Measurements from ENCODE around the gene EYA4. TPM values are rescaled to one million over a fixed set of nuclear protein-coding genes. Genes with fewer than 3 reads are reported as not detected.

The EYA4 gene
- total RNA-seq, 1 donor from 2014 or later: 21.4 TPM

- Mint-ChIP-seq H3K9me3 (no peaks in the 10 kb centered on the region), H3K27ac (peak overlapping the region; percentile 87), H3K4me1 (peaks cover 20% of the 10 kb centered on the region), H3K27me3 (ENCODE audit: low read depth) (no peaks in the 10 kb centered on the region), H3K36me3 (peaks cover 1% of the 10 kb centered on the region), H3K4me3 (no peak overlapping the region)
- no peak for DNase-seq (ENCODE audit: low spot score in 2 of 2, unreplicated experiment in 2 of 2)
- TF ChIP-seq, protein P1, sequence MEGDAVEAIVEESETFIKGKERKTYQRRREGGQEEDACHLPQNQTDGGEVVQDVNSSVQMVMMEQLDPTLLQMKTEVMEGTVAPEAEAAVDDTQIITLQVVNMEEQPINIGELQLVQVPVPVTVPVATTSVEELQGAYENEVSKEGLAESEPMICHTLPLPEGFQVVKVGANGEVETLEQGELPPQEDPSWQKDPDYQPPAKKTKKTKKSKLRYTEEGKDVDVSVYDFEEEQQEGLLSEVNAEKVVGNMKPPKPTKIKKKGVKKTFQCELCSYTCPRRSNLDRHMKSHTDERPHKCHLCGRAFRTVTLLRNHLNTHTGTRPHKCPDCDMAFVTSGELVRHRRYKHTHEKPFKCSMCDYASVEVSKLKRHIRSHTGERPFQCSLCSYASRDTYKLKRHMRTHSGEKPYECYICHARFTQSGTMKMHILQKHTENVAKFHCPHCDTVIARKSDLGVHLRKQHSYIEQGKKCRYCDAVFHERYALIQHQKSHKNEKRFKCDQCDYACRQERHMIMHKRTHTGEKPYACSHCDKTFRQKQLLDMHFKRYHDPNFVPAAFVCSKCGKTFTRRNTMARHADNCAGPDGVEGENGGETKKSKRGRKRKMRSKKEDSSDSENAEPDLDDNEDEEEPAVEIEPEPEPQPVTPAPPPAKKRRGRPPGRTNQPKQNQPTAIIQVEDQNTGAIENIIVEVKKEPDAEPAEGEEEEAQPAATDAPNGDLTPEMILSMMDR (IDR thresholded peaks at IDR 0.05; ENCODE audit: unreplicated experiment): no peak
Measured at GRCh38 chr6:133359760-133360159, 118.6 kb downstream of the EYA4 start.

DNA sequence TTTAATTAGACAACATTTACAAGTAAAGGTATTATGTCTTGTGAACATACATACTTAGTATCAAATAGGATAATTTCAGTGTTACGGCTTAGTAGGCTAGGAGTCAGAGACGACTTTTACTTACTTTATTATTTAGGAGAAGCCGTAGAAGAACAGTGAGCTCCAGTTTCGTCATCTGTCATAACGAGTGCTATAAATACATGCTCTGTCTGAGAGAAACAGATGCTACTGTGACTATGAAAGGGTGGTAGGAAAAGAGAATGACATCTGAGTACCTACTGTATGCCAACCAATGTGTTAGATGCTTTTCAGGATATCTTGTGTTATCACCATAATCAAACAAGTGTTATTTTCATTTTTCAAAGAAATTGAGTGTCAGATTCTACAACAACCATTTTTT, 119.0 kb downstream of the EYA4 start:
- no peaks in the 10 kb centered on the region for H3K27me3 Mint-ChIP-seq (ENCODE audit: low read depth)
- TF ChIP-seq, protein P1 (IDR thresholded peaks at IDR 0.05; ENCODE audit: unreplicated experiment): no peak
- H3K9me3 Mint-ChIP-seq: no peaks in the 10 kb centered on the region
- no peak overlapping the region for H3K27ac Mint-ChIP-seq
- no peak for DNase-seq (ENCODE audit: low spot score in 2 of 2, unreplicated experiment in 2 of 2)
- H3K4me3 Mint-ChIP-seq: no peak overlapping the region
- H3K36me3 Mint-ChIP-seq: peaks cover 1% of the 10 kb centered on the region
- peaks cover 20% of the 10 kb centered on the region for H3K4me1 Mint-ChIP-seq

DNA sequence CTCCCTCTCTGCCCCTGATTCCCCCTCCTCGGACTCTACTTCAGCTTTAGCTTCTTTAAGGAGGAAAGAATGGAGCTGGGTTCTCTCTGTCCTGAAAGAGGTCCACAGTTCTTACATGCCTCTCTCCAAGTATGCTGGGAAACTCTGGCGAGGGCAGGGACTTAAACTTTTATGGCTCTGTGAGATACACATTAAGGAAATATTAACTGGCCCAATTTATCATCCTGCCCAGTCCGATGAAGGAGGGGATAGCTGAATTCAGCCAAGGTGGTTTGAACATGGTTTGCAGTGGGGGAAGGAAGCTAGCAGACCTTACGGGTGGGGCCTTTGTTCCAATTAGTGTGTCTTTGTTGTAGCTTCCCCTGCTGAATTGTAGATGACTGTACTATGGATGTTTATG, 121.7 kb downstream of the EYA4 start:
- TF ChIP-seq, protein P1 (IDR thresholded peaks at IDR 0.05; ENCODE audit: unreplicated experiment): no peak
- Mint-ChIP-seq H3K4me1 (peaks cover 23% of the 10 kb centered on the region), H3K27ac (no peak overlapping the region), H3K36me3 (no peaks in the 10 kb centered on the region), H3K27me3 (ENCODE audit: low read depth) (no peaks in the 10 kb centered on the region), H3K9me3 (no peaks in the 10 kb centered on the region), H3K4me3 (no peak overlapping the region)
- DNase-seq (ENCODE audit: low spot score in 2 of 2, unreplicated experiment in 2 of 2): no peak

- Mint-ChIP-seq H3K36me3 (no peaks in the 10 kb centered on the region), H3K27me3 (ENCODE audit: low read depth) (peaks cover 3% of the 10 kb centered on the region), H3K9me3 (no peaks in the 10 kb centered on the region), H3K4me3 (no peak overlapping the region), H3K27ac (peak overlapping the region; percentile 86), H3K4me1 (peaks cover 47% of the 10 kb centered on the region)
- no peak for DNase-seq (ENCODE audit: low spot score in 2 of 2, unreplicated experiment in 2 of 2)
- TF ChIP-seq, protein P1 (IDR thresholded peaks at IDR 0.05; ENCODE audit: unreplicated experiment): no peak
Measured at GRCh38 chr6:133368664-133369063, 127.5 kb downstream of the EYA4 start.

DNA sequence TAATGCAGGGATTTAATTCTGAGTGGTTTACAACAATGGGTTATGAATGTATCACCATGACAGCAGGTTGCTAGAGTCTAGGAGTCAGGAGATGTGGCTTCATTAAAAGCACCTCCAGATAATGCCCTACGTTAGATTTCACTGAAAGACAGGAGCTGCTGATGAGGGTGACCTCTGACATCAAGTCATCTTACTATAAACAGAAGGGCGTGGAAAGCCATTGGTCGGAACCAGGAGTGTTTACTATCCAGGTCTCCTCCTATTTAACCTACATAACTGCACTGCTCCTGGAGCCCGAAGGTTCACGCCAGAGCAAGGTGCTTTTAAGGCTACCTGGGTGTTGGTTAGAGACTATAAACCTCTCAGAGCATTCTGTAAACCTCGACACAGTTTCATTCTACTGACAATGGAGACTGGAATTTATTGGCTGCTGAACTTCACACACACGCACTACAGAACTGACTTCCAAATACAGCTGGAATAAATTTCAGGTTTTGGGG, 128.7 kb downstream of the EYA4 start:
- H3K4me1 Mint-ChIP-seq: peaks cover 54% of the 10 kb centered on the region
- no peaks in the 10 kb centered on the region for H3K9me3 Mint-ChIP-seq
- no peak for DNase-seq (ENCODE audit: low spot score in 2 of 2, unreplicated experiment in 2 of 2)
- H3K27me3 Mint-ChIP-seq (ENCODE audit: low read depth): peaks cover 3% of the 10 kb centered on the region
- H3K36me3 Mint-ChIP-seq: no peaks in the 10 kb centered on the region
- peak overlapping the region; percentile 48 for H3K4me3 Mint-ChIP-seq
- peak overlapping the region; percentile 81 for H3K27ac Mint-ChIP-seq
- TF ChIP-seq, protein P1 (IDR thresholded peaks at IDR 0.05; ENCODE audit: unreplicated experiment): no peak

GRCh38 chr6:133376743-133377142, 135.6 kb downstream of the EYA4 start:
- DNase-seq (ENCODE audit: low spot score in 2 of 2, unreplicated experiment in 2 of 2): no peak
- TF ChIP-seq, protein P1 (IDR thresholded peaks at IDR 0.05; ENCODE audit: unreplicated experiment): no peak
- Mint-ChIP-seq H3K4me1 (peaks cover 31% of the 10 kb centered on the region), H3K9me3 (no peaks in the 10 kb centered on the region), H3K4me3 (no peak overlapping the region), H3K36me3 (no peaks in the 10 kb centered on the region), H3K27me3 (ENCODE audit: low read depth) (no peaks in the 10 kb centered on the region), H3K27ac (peak overlapping the region; percentile 36)
